Non-pigmented ciliary epithelial cell (primary cell): Measurements from ENCODE around the gene TPP1.

Experiments
- DNase-seq: peaks from one replicate; pipeline ENCODE4 v3.0.0-alpha.2; 2010; ENCODE audit warnings: low read depth

TPP1 gene

GRCh38 chr11:6627762-6628241 lies 8.6 kb upstream of the TPP1 start:
- no peak for DNase-seq

GRCh38 chr11:6626971-6627761 lies 7.9 kb upstream of the TPP1 start:
- DNase-seq, result no peak

GRCh38 chr11:6625832-6626420 lies 6.7 kb upstream of the TPP1 start:
- DNase-seq, result no peak

GRCh38 chr11:6625156-6625831 lies 6.1 kb upstream of the TPP1 start:
- DNase-seq, result no peak

GRCh38 chr11:6623391-6624363 lies 4.5 kb upstream of the TPP1 start:
- no peak for DNase-seq

- DNase-seq, result no peak
Observed at GRCh38 chr11:6622261-6623171, 3.3 kb upstream of the TPP1 start.

- DNase-seq, result no peak
Observed at GRCh38 chr11:6621711-6622211, 2.5 kb upstream of the TPP1 start.

GRCh38 chr11:6620636-6621035 lies 1.4 kb upstream of the TPP1 start:
- DNase-seq, result no peak

GRCh38 chr11:6618117-6619003 lies 862 bp downstream of the TPP1 start:
- no peak for DNase-seq

- no peak for DNase-seq
Observed at GRCh38 chr11:6617315-6617781, 1.9 kb downstream of the TPP1 start.

GRCh38 chr11:6616596-6617250 lies 2.5 kb downstream of the TPP1 start:
- no peak for DNase-seq

- DNase-seq, result no peak
Observed at GRCh38 chr11:6615882-6616585, 3.2 kb downstream of the TPP1 start.

GRCh38 chr11:6615046-6615445 lies 4.2 kb downstream of the TPP1 start:
- no peak for DNase-seq

- no peak for DNase-seq
Observed at GRCh38 chr11:6614446-6614845, 4.8 kb downstream of the TPP1 start.

- DNase-seq, result no peak
Observed at GRCh38 chr11:6613496-6613895, 5.7 kb downstream of the TPP1 start.

GRCh38 chr11:6612213-6613041 lies 6.8 kb downstream of the TPP1 start, which contains the start of gene TAF10:
TAF10 (minus strand) TSS chr11:6612216; CDS start chr11:6612189, 27 bp downstream.
- peak; percentile 73 for DNase-seq

GRCh38 chr11:6611963-6612212 lies 7.3 kb downstream of the TPP1 start:
- no peak for DNase-seq
